HG03066 (cell line): ENCODE data around the gene ACKR2.
A peak's percentile ranks its signal among the peaks of the same experiment; 100 is the strongest.
"Not testable (repeated sequence)": the region's sequence is repeated elsewhere in the genome, so short reads cannot be mapped to it uniquely, and the experiment has no call there.

Source experiments
- ATAC-seq: cut with Tn5 transposase; IDR thresholded peaks from one replicate; pipeline ENCODE4 v1.9.1; 2021; ENCODE audit warnings: low read depth; ENCODE audit not compliant: unreplicated experiment

Gene ACKR2

GRCh38 chr3:42801048-42801620, 8.1 kb upstream of the ACKR2 start:
- no peak for ATAC-seq

- no peak for ATAC-seq
These were observed 7.5 kb upstream of the ACKR2 start for GRCh38 chr3:42801784-42802183.

- ATAC-seq = no peak
These were observed 6.3 kb upstream of the ACKR2 start for GRCh38 chr3:42802876-42803413.

GRCh38 chr3:42803414-42804105, 5.7 kb upstream of the ACKR2 start:
- peak; percentile 25 for ATAC-seq

- ATAC-seq = peak; percentile 98
These were observed 5.0 kb upstream of the ACKR2 start, which contains the start of gene HIGD1A for GRCh38 chr3:42804106-42804830. Gene HIGD1A, minus strand, starts transcription at chr3:42804490. Its CDS starts 10,237 bp downstream, at chr3:42794253.

- ATAC-seq = peak; percentile 17
These were observed 4.5 kb upstream of the ACKR2 start for GRCh38 chr3:42804831-42805132.

- no peak for ATAC-seq
These were observed 4.0 kb upstream of the ACKR2 start for GRCh38 chr3:42805141-42805821.

- ATAC-seq = no peak
These were observed 1.3 kb upstream of the ACKR2 start for GRCh38 chr3:42807929-42808328.

- ATAC-seq = not testable (repeated sequence)
These were observed 1.5 kb downstream of the ACKR2 start for GRCh38 chr3:42810706-42811105.

GRCh38 chr3:42811118-42811883, 2.1 kb downstream of the ACKR2 start:
- ATAC-seq = not testable (repeated sequence)

- no peak for ATAC-seq
These were observed 5.0 kb downstream of the ACKR2 start for GRCh38 chr3:42814246-42814645.

GRCh38 chr3:42814914-42815507, 5.8 kb downstream of the ACKR2 start:
- ATAC-seq = no peak

- no peak for ATAC-seq
These were observed 6.6 kb downstream of the ACKR2 start for GRCh38 chr3:42815826-42816225.

- ATAC-seq = no peak
These were observed 10.2 kb downstream of the ACKR2 start for GRCh38 chr3:42819351-42819965.

- ATAC-seq = no peak
These were observed 11.5 kb downstream of the ACKR2 start for GRCh38 chr3:42820746-42821051.

GRCh38 chr3:42822828-42823227, 13.6 kb downstream of the ACKR2 start:
- no peak for ATAC-seq

- no peak for ATAC-seq
These were observed 14.1 kb downstream of the ACKR2 start for GRCh38 chr3:42823351-42823750.

GRCh38 chr3:42826141-42826540, 16.9 kb downstream of the ACKR2 start:
- no peak for ATAC-seq

- ATAC-seq = no peak
These were observed 17.8 kb downstream of the ACKR2 start for GRCh38 chr3:42827023-42827422.

GRCh38 chr3:42827654-42828053, 18.4 kb downstream of the ACKR2 start:
- ATAC-seq = no peak
